CD4-positive, alpha-beta T cell (primary cell): ENCODE measurements around the gene SHISA6. TPM values are rescaled to one million over a fixed set of nuclear protein-coding genes. Genes with fewer than 3 reads are reported as not detected.

ENCODE experiments used
- ATAC-seq: fragments of 200-7000 bp; cut with Tn5 transposase; one replicate; pipeline ENCODE4 v1.10.0; 2022; ENCODE audit warnings: mild to moderate bottlenecking; ENCODE audit not compliant: poor library complexity
- CTCF ChIA-PET: fragments of 350-600 bp; sonication (Branson Sonifier 250); formaldehyde crosslinking; loops from one replicate; lab custom pipeline; 2021; ENCODE audit warnings: antibody characterized with exemption, inconsistent platforms; lab: Charles Lee
- POLR2A ChIA-PET: fragments of 350-600 bp; sonication (Branson Sonifier 250); formaldehyde crosslinking; loops from one replicate; lab custom pipeline; 2021; ENCODE audit warnings: antibody characterized with exemption, inconsistent platforms; lab: Charles Lee
- DNase-seq, 14 experiments: peaks; one replicate each; pipeline ENCODE4 v3.0.0-alpha.2; 2013 to 2020; ENCODE audit warnings: mixed read lengths in 2 of 14
- H3K27ac ChIP-seq, 2 donors: one replicate each; pipeline versions ENCODE4 v1.5.1 to v1.7.0; 2013; ENCODE audit warnings: low read length in 2 of 2, low read depth in 1 of 2, mild to moderate bottlenecking in 1 of 2
- H3K27me3 ChIP-seq, 2 experiments: 1 replicate in 1 of 2; 2 replicates in 1 of 2; pipeline versions ENCODE4 v1.6.1 to v1.7.0; 2013; ENCODE audit warnings: low read length in 2 of 2, control low read depth in 1 of 2, mild to moderate bottlenecking in 1 of 2, moderate library complexity in 1 of 2; ENCODE audit not compliant: insufficient read depth in 2 of 2, control insufficient read depth in 1 of 2
- H3K36me3 ChIP-seq: one replicate; pipeline ENCODE4 v1.6.1; 2013; ENCODE audit warnings: low read length, control low read depth; ENCODE audit not compliant: insufficient read depth
- H3K4me1 ChIP-seq: one replicate; pipeline ENCODE4 v1.6.1; 2013; ENCODE audit warnings: low read length, control low read depth; ENCODE audit not compliant: insufficient read depth
- H3K4me3 ChIP-seq: one replicate; pipeline ENCODE4 v1.5.1; 2013; ENCODE audit warnings: mild to moderate bottlenecking, low read length, moderate library complexity
- H3K9me3 ChIP-seq, 2 experiments: 1 replicate in 1 of 2; 2 replicates in 1 of 2; pipeline versions ENCODE4 v1.6.1 to v1.7.0; 2013; ENCODE audit warnings: low read length in 2 of 2, mild to moderate bottlenecking in 2 of 2, control low read depth in 1 of 2, moderate library complexity in 1 of 2; ENCODE audit not compliant: control insufficient read depth in 1 of 2, insufficient read depth in 1 of 2
- H3K27ac Mint-ChIP-seq: one replicate; pipeline ENCODE4 v1.8.0; 2020; ENCODE audit warnings: mixed read lengths
- H3K27me3 Mint-ChIP-seq: one replicate; pipeline ENCODE4 v1.8.0; 2021; ENCODE audit warnings: mixed read lengths
- H3K36me3 Mint-ChIP-seq: one replicate; pipeline ENCODE4 v1.8.0; 2021; ENCODE audit warnings: low read depth, mixed read lengths
- H3K4me1 Mint-ChIP-seq: one replicate; pipeline ENCODE4 v1.8.0; 2021; ENCODE audit warnings: low read depth, mixed read lengths
- H3K4me3 Mint-ChIP-seq: one replicate; pipeline ENCODE4 v1.8.0; 2020; ENCODE audit warnings: mild to moderate bottlenecking, mixed read lengths
- H3K9me3 Mint-ChIP-seq: one replicate; pipeline ENCODE4 v1.8.0; 2020; ENCODE audit warnings: mixed read lengths
- CTCF ChIP-seq: fragments of 200-600 bp; IDR thresholded peaks from one replicate; pipeline ENCODE4 v1.8.0; 2022; ENCODE audit warnings: antibody characterized with exemption, mild to moderate bottlenecking
- intact Hi-C, 2 experiments: fragments of 100-400 bp; cut with DNase I in 1 of 2; cut with micrococcal nuclease in 1 of 2; formaldehyde crosslinking; loops; one replicate each; pipeline versions ENCODE4 v1.15.1 to v1.9.0; 2023 to 2025; cut with DNase I, micrococcal nuclease
- total RNA-seq, 174 experiments: library from RNA in 2 of 174; stranded (reverse) in 2 of 174; gene quantifications; one replicate each; pipeline ENCODE4 v1.2.3 and lab custom pipeline; 2021 to 2026

Gene SHISA6
- total RNA-seq, 2 experiments from 2014 or later = not detected

- Histone ChIP-seq H3K27ac (no peak overlapping the region), H3K36me3 (no peaks in the 10 kb centered on the region), H3K4me3 (no peak overlapping the region), H3K27me3 (no peaks in the 10 kb centered on the region), H3K9me3 (peaks cover 0 to 29% of the 10 kb centered on the region in 2 experiments), H3K4me1 (no peaks in the 10 kb centered on the region)
- ChIA-PET CTCF (no interaction called here), POLR2A (no interaction called here)
- H3K4me1 Mint-ChIP-seq = no peaks in the 10 kb centered on the region
- no peak overlapping the region for H3K27ac Mint-ChIP-seq
- H3K4me3 Mint-ChIP-seq = no peak overlapping the region
- intact Hi-C loops = no loop called here
- H3K36me3 Mint-ChIP-seq = no peaks in the 10 kb centered on the region
- no peak for TF ChIP-seq CTCF
- no peak for ATAC-seq
- no peak for DNase-seq
- no peaks in the 10 kb centered on the region for H3K27me3 Mint-ChIP-seq
- H3K9me3 Mint-ChIP-seq = peaks cover 2% of the 10 kb centered on the region
Observed at GRCh38 chr17:11561281-11561680, 320.3 kb downstream of the SHISA6 start.

GRCh38 chr17:11561702-11562101, 320.7 kb downstream of the SHISA6 start:
- DNase-seq = no peak
- Histone ChIP-seq H3K4me3 (no peak overlapping the region), H3K27ac (no peak overlapping the region), H3K4me1 (no peaks in the 10 kb centered on the region), H3K36me3 (no peaks in the 10 kb centered on the region), H3K9me3 (peaks cover 0 to 29% of the 10 kb centered on the region in 2 experiments), H3K27me3 (no peaks in the 10 kb centered on the region)
- POLR2A ChIA-PET = no interaction called here
- TF ChIP-seq CTCF = no peak
- Mint-ChIP-seq H3K4me3 (no peak overlapping the region), H3K36me3 (no peaks in the 10 kb centered on the region), H3K27ac (no peak overlapping the region), H3K9me3 (peaks cover 2% of the 10 kb centered on the region), H3K4me1 (no peaks in the 10 kb centered on the region), H3K27me3 (no peaks in the 10 kb centered on the region)
- ATAC-seq = no peak
- CTCF ChIA-PET = no interaction called here
- intact Hi-C loops = no loop called here

GRCh38 chr17:11564589-11565380, 323.8 kb downstream of the SHISA6 start:
- POLR2A ChIA-PET = no interaction called here
- peaks cover 10% of the 10 kb centered on the region for H3K9me3 Mint-ChIP-seq

More at GRCh38 chr17:11564589-11565380, 323.8 kb downstream of the SHISA6 start:
- no peak overlapping the region for H3K27ac Mint-ChIP-seq
- no peak overlapping the region for H3K4me3 ChIP-seq
- H3K4me3 Mint-ChIP-seq = no peak overlapping the region
- H3K27me3 ChIP-seq = no peaks in the 10 kb centered on the region
- no peaks in the 10 kb centered on the region for H3K36me3 Mint-ChIP-seq
- TF ChIP-seq CTCF = no peak
- no peaks in the 10 kb centered on the region for H3K36me3 ChIP-seq
- ATAC-seq = no peak
- no peak for DNase-seq
- no peak overlapping the region for H3K27ac ChIP-seq
- CTCF ChIA-PET = no interaction called here
- peaks cover 0 to 9% of the 10 kb centered on the region in 2 experiments for H3K9me3 ChIP-seq
- no peaks in the 10 kb centered on the region for H3K4me1 Mint-ChIP-seq
- intact Hi-C loops = no loop called here
- H3K27me3 Mint-ChIP-seq = no peaks in the 10 kb centered on the region
- no peaks in the 10 kb centered on the region for H3K4me1 ChIP-seq
